Activated naive CD8-positive, alpha-beta T cell treated with anti-CD3 and anti-CD28 coated beads, Interleukin-2, amount 50 U/mL, for 24 hours (primary cell): ENCODE measurements around the gene OGFOD3.
"Not testable (repeated sequence)": the region's sequence is repeated elsewhere in the genome, so short reads cannot be mapped to it uniquely, and the experiment has no call there.

Source experiments
- ATAC-seq: fragments of 150-1000 bp; cut with Tn5 transposase; one replicate; pipeline ENCODE4 v1.10.0; 2021
- DNase-seq: peaks from one replicate; pipeline ENCODE4 v3.0.0; 2021
- H3K27ac Mint-ChIP-seq: one replicate; pipeline ENCODE4 v1.8.0; 2021; ENCODE audit warnings: mild to moderate bottlenecking, mixed read lengths
- H3K27me3 Mint-ChIP-seq: one replicate; pipeline ENCODE4 v1.8.0; 2021; ENCODE audit warnings: mixed read lengths
- H3K36me3 Mint-ChIP-seq: one replicate; pipeline ENCODE4 v1.8.0; 2021; ENCODE audit warnings: low read depth, mixed read lengths
- H3K4me1 Mint-ChIP-seq: one replicate; pipeline ENCODE4 v1.8.0; 2021; ENCODE audit warnings: mixed read lengths
- H3K4me3 Mint-ChIP-seq: one replicate; pipeline ENCODE4 v1.8.0; 2021; ENCODE audit warnings: mild to moderate bottlenecking, moderate library complexity, mixed read lengths
- H3K9me3 Mint-ChIP-seq: one replicate; pipeline ENCODE4 v1.8.0; 2021; ENCODE audit warnings: mixed read lengths

The OGFOD3 gene

DNA sequence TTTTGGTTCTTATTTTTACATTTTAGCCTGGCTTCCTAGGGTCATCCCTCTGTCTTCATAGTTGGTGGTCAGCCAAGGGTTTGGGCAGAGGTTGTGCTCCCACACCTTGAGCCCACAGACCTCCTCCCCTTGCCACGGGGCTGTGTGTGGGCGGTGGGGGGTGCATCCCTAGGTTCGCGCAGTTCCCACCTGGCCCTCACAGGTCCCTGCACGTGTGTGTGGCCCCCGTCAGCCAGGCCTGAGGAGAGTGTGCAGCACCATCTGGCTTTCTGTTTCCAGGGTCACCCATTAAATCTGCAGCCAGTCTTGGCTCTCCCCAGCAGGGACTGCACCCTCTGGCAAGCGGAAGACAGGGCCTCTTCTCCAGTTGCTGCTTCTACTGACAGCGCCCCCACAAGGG lies 13.6 kb upstream of the OGFOD3 start:
- no peaks in the 10 kb centered on the region for H3K27me3 Mint-ChIP-seq
- H3K4me3 Mint-ChIP-seq = no peak overlapping the region
- ATAC-seq (no peak), DNase-seq (no peak)
- no peaks in the 10 kb centered on the region for H3K36me3 Mint-ChIP-seq
- H3K9me3 Mint-ChIP-seq = no peaks in the 10 kb centered on the region
- peaks cover 15% of the 10 kb centered on the region for H3K4me1 Mint-ChIP-seq
- H3K27ac Mint-ChIP-seq = no peak overlapping the region

DNA sequence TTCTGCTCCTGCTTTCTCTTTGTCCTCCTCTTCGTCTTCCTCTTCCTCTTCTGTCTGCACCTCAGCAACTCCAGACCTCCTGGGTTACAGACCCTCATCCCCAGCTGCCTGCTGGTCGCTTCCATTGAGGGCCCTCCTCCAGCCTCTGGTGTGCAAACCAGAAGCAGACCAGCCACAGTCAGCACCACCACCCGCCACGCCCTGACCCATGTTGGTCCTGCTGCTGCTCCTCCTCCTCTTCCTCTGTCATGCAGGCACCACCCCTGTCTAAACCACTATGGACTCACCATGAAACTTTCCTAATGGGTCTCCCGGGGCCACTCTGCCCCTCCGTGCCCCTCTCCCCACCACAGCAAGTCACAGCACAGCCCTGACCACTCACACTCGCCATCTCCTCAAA lies 11.4 kb upstream of the OGFOD3 start:
- Mint-ChIP-seq H3K36me3 (no peaks in the 10 kb centered on the region), H3K27ac (no peak overlapping the region), H3K4me1 (peaks cover 12% of the 10 kb centered on the region), H3K4me3 (no peak overlapping the region), H3K9me3 (no peaks in the 10 kb centered on the region), H3K27me3 (no peaks in the 10 kb centered on the region)
- no peak for DNase-seq
- ATAC-seq = no peak

- H3K27me3 Mint-ChIP-seq = no peaks in the 10 kb centered on the region
- no peak overlapping the region for H3K27ac Mint-ChIP-seq
- H3K4me1 Mint-ChIP-seq = peaks cover 7% of the 10 kb centered on the region
- H3K4me3 Mint-ChIP-seq = no peak overlapping the region
- no peaks in the 10 kb centered on the region for H3K9me3 Mint-ChIP-seq
- no peak for ATAC-seq
- H3K36me3 Mint-ChIP-seq = no peaks in the 10 kb centered on the region
- DNase-seq = no peak
Measured at GRCh38 chr17:82428546-82428945, 10.2 kb upstream of the OGFOD3 start.

- ATAC-seq (no peak), DNase-seq (no peak)
- Mint-ChIP-seq H3K36me3 (peaks cover 12% of the 10 kb centered on the region), H3K4me3 (no peak overlapping the region), H3K9me3 (no peaks in the 10 kb centered on the region), H3K27me3 (no peaks in the 10 kb centered on the region), H3K4me1 (peaks cover 9% of the 10 kb centered on the region), H3K27ac (peak overlapping the region; percentile 4)
Measured at GRCh38 chr17:82424863-82425159, 6.4 kb upstream of the OGFOD3 start.

DNA sequence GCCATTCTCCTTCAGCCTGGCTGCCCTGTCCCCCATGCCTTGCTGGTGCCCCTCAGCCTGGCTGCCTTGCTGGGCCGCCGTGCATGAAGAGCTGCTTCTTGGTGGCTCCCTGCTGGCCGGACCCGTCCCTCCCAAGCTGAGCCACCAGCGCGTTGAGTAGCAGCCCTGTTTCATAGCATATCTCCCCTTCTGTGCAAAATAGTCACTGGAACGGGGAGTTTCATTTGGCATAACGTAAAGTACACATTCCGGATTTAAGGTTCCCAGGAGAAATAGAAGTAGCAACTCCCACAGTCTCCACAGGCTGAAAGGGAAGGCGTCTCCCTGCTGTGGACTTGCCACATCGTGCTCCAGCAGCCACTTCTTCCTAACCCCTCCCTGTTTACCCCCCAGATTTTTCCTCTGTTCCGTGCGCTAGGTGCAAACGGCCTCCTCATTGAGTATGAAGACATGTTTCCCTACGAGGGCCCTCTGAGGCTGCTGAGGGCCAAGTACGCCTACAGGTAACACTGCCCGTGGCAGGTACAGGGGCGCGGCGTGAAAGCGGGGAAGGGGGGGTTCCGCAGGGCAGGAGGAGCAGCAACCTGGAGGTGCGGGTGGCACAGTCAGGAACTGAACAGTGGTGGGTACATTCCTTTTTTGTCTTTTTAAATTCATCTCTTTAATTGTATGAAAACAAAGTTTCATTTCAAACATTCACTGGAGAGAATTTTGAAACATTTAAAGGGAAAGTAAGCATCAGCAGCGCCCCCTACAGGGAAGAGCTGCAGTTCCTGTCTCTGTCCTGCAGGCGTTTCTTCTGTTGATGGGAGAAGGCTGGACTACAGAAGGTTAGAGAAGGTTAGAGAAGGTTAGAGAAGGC lies 5.8 kb upstream of the OGFOD3 start:
- no peaks in the 10 kb centered on the region for H3K27me3 Mint-ChIP-seq
- H3K4me3 Mint-ChIP-seq = no peak overlapping the region
- H3K4me1 Mint-ChIP-seq = peaks cover 12% of the 10 kb centered on the region
- no peaks in the 10 kb centered on the region for H3K9me3 Mint-ChIP-seq
- ATAC-seq = no peak
- peaks cover 14% of the 10 kb centered on the region for H3K36me3 Mint-ChIP-seq
- peak; percentile 70 for DNase-seq
- peak overlapping the region; percentile 4 for H3K27ac Mint-ChIP-seq

- no peaks in the 10 kb centered on the region for H3K27me3 Mint-ChIP-seq
- H3K4me1 Mint-ChIP-seq = peaks cover 23% of the 10 kb centered on the region
- H3K4me3 Mint-ChIP-seq = peak overlapping the region; percentile 81
- ATAC-seq (no peak), DNase-seq (no peak)
- no peaks in the 10 kb centered on the region for H3K9me3 Mint-ChIP-seq
- peak overlapping the region; percentile 25 for H3K27ac Mint-ChIP-seq
- H3K36me3 Mint-ChIP-seq = peaks cover 16% of the 10 kb centered on the region
Measured at GRCh38 chr17:82419540-82419939, 1.2 kb upstream of the OGFOD3 start.

- Mint-ChIP-seq H3K27me3 (no peaks in the 10 kb centered on the region), H3K9me3 (no peaks in the 10 kb centered on the region), H3K4me3 (no peak overlapping the region), H3K36me3 (peaks cover 16% of the 10 kb centered on the region), H3K4me1 (peaks cover 27% of the 10 kb centered on the region), H3K27ac (no peak overlapping the region)
- ATAC-seq (no peak), DNase-seq (no peak)
Measured at GRCh38 chr17:82416771-82417170, 1.6 kb downstream of the OGFOD3 start.

DNA sequence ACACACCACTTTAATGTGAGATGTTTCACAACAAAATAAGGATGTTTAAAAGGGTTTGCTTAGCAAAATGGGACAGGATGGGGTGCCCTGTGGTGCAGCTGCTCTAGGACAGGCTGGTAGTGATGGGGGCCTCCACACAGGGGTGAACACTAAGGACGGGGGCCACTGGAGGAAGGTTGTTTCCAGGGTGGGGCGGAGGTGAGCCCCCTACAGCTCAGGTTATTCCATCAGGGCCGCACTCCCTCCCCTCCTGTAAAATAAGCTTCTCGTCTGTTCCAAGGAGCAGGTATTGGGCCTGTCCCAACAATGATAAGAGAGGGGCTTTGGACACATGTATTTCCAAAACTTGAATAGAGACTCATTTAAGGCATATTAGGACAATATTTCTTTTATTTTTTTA lies 2.1 kb downstream of the OGFOD3 start:
- no peaks in the 10 kb centered on the region for H3K9me3 Mint-ChIP-seq
- no peaks in the 10 kb centered on the region for H3K27me3 Mint-ChIP-seq
- ATAC-seq (no peak), DNase-seq (no peak)
- H3K36me3 Mint-ChIP-seq = peaks cover 16% of the 10 kb centered on the region
- no peak overlapping the region for H3K27ac Mint-ChIP-seq
- H3K4me3 Mint-ChIP-seq = no peak overlapping the region
- peaks cover 27% of the 10 kb centered on the region for H3K4me1 Mint-ChIP-seq

- Mint-ChIP-seq H3K27ac (no peak overlapping the region), H3K27me3 (no peaks in the 10 kb centered on the region), H3K9me3 (no peaks in the 10 kb centered on the region), H3K4me1 (peaks cover 27% of the 10 kb centered on the region), H3K36me3 (peaks cover 16% of the 10 kb centered on the region), H3K4me3 (no peak overlapping the region)
- ATAC-seq (no peak), DNase-seq (no peak)
Measured at GRCh38 chr17:82415786-82416185, 2.6 kb downstream of the OGFOD3 start.

- Mint-ChIP-seq H3K4me3 (peak overlapping the region; percentile 48), H3K4me1 (peaks cover 27% of the 10 kb centered on the region), H3K9me3 (no peaks in the 10 kb centered on the region), H3K36me3 (peaks cover 16% of the 10 kb centered on the region), H3K27me3 (no peaks in the 10 kb centered on the region), H3K27ac (no peak overlapping the region)
- DNase-seq (no peak), ATAC-seq (no peak)
Measured at GRCh38 chr17:82415336-82415735, 3.0 kb downstream of the OGFOD3 start.

DNA sequence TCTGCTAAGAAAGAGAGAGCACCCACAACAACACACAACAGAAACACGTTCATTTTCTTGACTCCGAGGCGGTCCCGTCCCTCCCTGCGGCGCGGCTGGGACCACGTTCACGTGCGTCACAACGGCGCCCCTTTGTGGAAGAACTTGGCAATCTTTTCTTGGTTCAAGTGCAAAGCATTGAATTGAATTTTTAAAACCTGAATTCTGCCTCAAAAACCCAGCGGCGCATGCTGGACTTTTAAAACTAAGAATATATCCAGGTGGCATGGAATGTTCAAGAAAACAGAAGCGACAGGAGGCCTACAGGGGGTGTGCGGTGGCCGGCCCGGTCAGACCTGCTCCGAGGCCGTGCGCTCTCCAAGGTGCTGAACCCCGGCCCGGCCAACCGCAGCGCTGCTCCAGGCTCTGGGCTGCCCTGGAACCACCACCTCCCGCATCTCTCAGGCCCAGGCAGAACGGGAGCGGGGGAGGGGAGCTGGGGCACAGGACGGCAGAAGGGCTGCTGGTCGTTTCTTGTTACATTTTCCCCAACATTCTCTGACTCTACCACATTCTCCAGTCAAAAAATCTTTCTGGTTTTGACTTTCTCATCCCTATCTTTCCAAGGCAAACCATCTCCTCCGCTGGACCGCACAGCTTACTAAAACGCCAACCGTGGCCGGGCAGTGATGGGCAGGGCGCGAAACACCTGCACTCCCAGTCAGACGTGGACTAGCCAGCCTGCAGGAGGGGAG lies 3.7 kb downstream of the OGFOD3 start:
- Mint-ChIP-seq H3K4me3 (peak overlapping the region; percentile 48), H3K36me3 (peaks cover 10% of the 10 kb centered on the region), H3K4me1 (peaks cover 22% of the 10 kb centered on the region), H3K27me3 (no peaks in the 10 kb centered on the region), H3K9me3 (no peaks in the 10 kb centered on the region), H3K27ac (no peak overlapping the region)
- peak; percentile 79 for DNase-seq
- peak; percentile 35 for ATAC-seq

DNA sequence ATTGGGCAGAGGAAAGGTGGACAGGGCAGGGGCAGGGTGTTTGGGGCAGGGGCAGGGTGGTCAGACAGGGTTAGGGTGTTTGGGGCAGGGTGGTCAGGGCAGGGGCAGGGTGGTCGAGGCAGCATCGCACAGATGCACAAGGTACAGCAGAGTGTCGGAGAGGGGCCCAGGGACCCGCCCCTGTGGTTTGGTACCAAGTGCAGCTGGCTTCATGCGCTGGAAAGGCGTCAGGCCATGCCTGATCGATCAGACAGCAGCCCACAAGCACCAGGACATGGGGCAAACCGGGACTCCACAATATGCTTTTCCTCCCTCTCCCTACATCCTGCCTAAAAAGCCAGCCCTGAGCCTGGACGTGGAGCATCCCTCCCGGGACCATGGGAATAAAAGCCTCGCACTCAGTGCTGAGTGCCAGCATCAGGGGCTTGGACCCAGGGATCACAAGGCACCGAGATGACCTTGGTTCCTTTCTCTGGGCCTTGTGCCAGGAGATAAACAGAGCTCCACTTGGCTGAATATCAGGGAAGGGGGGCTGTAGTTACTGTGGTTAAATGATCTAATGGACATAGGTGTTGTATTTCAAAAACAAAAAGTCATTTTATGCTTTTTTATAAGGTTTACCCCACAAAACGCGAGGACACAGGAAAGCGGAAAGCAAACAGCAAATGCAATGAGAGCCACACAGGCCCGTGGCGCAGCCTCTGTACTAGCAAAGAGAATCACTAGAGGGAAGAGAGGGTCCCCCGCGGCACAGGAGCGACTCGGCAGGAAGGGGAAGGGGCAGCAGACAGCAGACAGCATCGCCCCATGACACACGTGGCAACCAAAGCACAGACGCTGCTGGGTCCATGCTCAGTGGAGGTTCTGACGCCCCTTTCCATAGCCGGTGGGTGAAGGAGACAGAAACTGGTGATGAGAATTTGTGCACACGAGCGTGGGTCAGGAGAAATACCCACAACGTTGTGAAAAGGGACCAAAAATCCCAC lies 5.6 kb downstream of the OGFOD3 start:
- DNase-seq = no peak
- Mint-ChIP-seq H3K4me1 (peaks cover 14% of the 10 kb centered on the region), H3K36me3 (peaks cover 10% of the 10 kb centered on the region), H3K27ac (no peak overlapping the region), H3K4me3 (no peak overlapping the region), H3K9me3 (no peaks in the 10 kb centered on the region), H3K27me3 (no peaks in the 10 kb centered on the region)
- ATAC-seq = no peak

DNA sequence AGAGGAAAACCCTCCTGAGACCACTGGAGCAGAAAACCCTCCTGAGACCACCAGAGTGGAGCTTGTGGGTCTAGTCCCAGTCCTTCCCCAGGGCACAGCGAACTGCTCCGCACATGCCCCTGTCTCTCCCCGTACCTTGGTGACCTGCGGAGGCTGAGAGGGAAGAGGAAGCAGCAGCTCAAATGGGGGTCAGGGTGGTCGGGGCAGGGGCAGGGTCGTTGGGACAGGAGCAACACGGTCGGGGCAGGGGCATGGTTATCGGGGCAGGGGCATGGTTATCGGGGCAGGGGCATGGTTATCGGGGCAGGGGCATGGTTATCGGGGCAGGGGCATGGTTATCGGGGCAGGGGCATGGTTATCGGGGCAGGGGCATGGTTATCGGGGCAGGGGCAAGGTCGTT lies 6.3 kb downstream of the OGFOD3 start:
- H3K4me1 Mint-ChIP-seq = peaks cover 17% of the 10 kb centered on the region
- not testable (repeated sequence) for H3K36me3 Mint-ChIP-seq, H3K27me3 Mint-ChIP-seq

DNA sequence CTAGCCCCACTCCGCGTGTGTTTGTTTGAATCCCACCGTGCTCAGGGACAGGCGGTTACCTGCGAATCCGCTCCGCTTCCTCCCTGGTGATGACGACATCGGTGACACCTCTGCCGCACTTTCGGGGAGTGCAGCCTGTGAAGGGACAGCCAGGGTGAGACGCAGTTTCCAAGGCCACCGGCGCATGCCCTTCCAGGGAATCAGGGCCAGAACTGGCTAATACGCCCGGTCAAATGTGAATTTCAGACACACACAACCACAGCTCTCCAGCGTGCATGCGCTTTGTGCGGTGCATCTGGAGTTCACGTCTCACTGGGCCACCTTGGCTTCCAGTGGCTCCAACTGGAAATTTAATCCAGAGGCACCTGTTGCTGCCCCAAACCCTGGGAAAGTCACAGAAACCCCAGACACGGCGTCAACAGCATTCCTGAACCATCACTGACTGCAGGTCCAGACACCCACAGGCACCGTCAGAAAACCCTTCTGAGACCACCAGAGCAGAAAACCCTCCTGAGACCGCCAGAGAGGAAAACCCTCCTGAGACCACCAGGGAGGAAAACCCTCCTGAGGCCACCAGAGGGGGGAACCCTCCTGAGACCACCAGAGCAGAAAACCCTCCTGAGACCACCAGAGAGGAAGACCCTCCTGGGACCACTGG lies 6.9 kb downstream of the OGFOD3 start:
- no peak for DNase-seq
- Mint-ChIP-seq H3K36me3 (peaks cover 10% of the 10 kb centered on the region), H3K9me3 (no peaks in the 10 kb centered on the region)

More for the DNA sequence above, 6.3 kb downstream of the OGFOD3 start:
- not testable (repeated sequence) for H3K9me3 Mint-ChIP-seq, H3K27ac Mint-ChIP-seq, H3K4me3 Mint-ChIP-seq, DNase-seq, ATAC-seq

More for the DNA sequence above, 6.9 kb downstream of the OGFOD3 start:
- Mint-ChIP-seq H3K4me3 (no peak overlapping the region), H3K4me1 (peaks cover 17% of the 10 kb centered on the region), H3K27me3 (no peaks in the 10 kb centered on the region), H3K27ac (no peak overlapping the region)
- no peak for ATAC-seq
